MCF 10A (cell line): Measurements from ENCODE around the gene RPS14. TPM values are rescaled to one million over a fixed set of nuclear protein-coding genes. Genes with fewer than 3 reads are reported as not detected.

Experiments
- BruUV-seq: library from RNA; stranded (reverse); fragments of 400-500 nt; replicated peaks from 2 replicates; lab custom pipeline; 2021; lab: Mats Ljungman, UMichigan
- CTCF ChIA-PET: fragments of 300-600 bp; sonication (Branson Sonifier 250); formaldehyde crosslinking; extraction: SDS; loops from one replicate; lab custom pipeline; 2021; ENCODE audit warnings: antibody characterized with exemption, inconsistent platforms; lab: Yijun Ruan, JAX
- POLR2A ChIA-PET: fragments of 300-600, 350-650 bp; sonication (Branson Sonifier 250); formaldehyde crosslinking; extraction: SDS; loops from one replicate; lab custom pipeline; 2020; ENCODE audit warnings: antibody characterized with exemption, inconsistent platforms; lab: Yijun Ruan, JAX
- DNase-seq: peaks from one replicate; pipeline ENCODE4 v3.0.0-alpha.2; 2018; ENCODE audit not compliant: unreplicated experiment
- H3K27ac Mint-ChIP-seq: one replicate; pipeline ENCODE4 v1.8.0; 2022; ENCODE audit warnings: mild to moderate bottlenecking, low read depth, mixed read lengths; ENCODE audit not compliant: unreplicated experiment
- H3K27me3 Mint-ChIP-seq: one replicate; pipeline ENCODE4 v1.8.0; 2022; ENCODE audit warnings: mixed read lengths; ENCODE audit not compliant: insufficient read depth, unreplicated experiment
- H3K36me3 Mint-ChIP-seq: one replicate; pipeline ENCODE4 v1.8.0; 2022; ENCODE audit warnings: mild to moderate bottlenecking, moderate library complexity, mixed read lengths; ENCODE audit not compliant: insufficient read depth, unreplicated experiment
- H3K4me1 Mint-ChIP-seq: one replicate; pipeline ENCODE4 v1.8.0; 2022; ENCODE audit warnings: mixed read lengths; ENCODE audit not compliant: insufficient read depth, unreplicated experiment
- H3K4me3 Mint-ChIP-seq: one replicate; pipeline ENCODE4 v1.8.0; 2022; ENCODE audit warnings: mild to moderate bottlenecking, moderate library complexity, mixed read lengths; ENCODE audit not compliant: unreplicated experiment
- H3K9me3 Mint-ChIP-seq: one replicate; pipeline ENCODE4 v1.8.0; 2022; ENCODE audit warnings: mixed read lengths; ENCODE audit not compliant: unreplicated experiment
- intact Hi-C: fragments of 100-400 bp; cut with micrococcal nuclease; formaldehyde crosslinking; loops from 2 replicates; pipeline ENCODE4 v1.14.1; 2022
- total RNA-seq: library from RNA; stranded (reverse); gene quantifications from 2 replicates; pipeline ENCODE4 v1.2.3, GENCODE V29; 2022
- TF ChIP-seq, protein P1 (sequence below): fragments of 200-600 bp; IDR thresholded peaks from one replicate; pipeline ENCODE4 v1.8.0; 2022; ENCODE audit warnings: antibody characterized with exemption, mild to moderate bottlenecking; ENCODE audit not compliant: unreplicated experiment

Gene RPS14
- total RNA-seq, 1 experiment from 2014 or later, result 5,481 TPM

DNA sequence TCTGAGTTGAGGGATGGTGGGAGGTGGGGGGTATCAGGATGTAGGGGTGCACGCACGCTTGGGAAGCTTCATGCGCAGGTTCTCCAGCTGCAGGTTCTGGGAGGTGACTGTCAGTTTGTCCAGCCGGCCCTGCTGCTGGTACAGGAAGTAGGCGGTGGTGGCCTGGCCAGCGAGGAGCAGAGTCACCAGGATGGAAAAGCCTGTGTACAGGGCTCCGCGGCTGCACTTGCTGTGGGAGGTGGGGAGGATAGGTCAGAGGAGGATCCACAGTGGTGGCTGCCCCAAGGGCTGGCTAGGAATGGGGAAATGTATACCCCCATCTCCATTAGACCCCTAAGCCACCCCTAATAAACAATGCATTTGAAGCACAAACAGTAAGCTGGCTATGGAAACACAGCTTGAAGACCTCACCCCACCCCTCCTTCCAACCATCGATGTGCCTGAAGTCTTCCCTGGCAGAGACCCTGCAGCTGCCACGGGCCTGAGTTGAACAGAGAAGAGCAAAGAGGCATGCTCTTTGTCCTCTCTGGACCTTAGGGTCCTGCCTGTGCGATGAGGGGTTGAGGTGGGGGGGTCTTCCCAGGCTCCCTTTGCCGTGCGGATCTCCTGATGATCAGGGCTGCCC, 42.3 kb downstream of the RPS14 start:
- H3K4me1 Mint-ChIP-seq, result peaks cover 9% of the 10 kb centered on the region
- CTCF ChIA-PET, result interaction anchor here (1.6 to 2.1 kb wide), 2 partner anchors 9 to 254 kb away, joined by 5 to 7 read pairs; no protein-coding TSS in a partner anchor
- H3K36me3 Mint-ChIP-seq, result no peaks in the 10 kb centered on the region
- TF ChIP-seq, protein P1, sequence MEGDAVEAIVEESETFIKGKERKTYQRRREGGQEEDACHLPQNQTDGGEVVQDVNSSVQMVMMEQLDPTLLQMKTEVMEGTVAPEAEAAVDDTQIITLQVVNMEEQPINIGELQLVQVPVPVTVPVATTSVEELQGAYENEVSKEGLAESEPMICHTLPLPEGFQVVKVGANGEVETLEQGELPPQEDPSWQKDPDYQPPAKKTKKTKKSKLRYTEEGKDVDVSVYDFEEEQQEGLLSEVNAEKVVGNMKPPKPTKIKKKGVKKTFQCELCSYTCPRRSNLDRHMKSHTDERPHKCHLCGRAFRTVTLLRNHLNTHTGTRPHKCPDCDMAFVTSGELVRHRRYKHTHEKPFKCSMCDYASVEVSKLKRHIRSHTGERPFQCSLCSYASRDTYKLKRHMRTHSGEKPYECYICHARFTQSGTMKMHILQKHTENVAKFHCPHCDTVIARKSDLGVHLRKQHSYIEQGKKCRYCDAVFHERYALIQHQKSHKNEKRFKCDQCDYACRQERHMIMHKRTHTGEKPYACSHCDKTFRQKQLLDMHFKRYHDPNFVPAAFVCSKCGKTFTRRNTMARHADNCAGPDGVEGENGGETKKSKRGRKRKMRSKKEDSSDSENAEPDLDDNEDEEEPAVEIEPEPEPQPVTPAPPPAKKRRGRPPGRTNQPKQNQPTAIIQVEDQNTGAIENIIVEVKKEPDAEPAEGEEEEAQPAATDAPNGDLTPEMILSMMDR, result no peak
- intact Hi-C loops, result no loop called here
- BruUV-seq, result no TSS peak
- no peak overlapping the region for H3K4me3 Mint-ChIP-seq
- H3K27ac Mint-ChIP-seq, result no peak overlapping the region
- POLR2A ChIA-PET, result interaction anchor here (0.6 kb wide), 2 partner anchors 368 to 558 kb away, joined by 3 read pairs; no protein-coding TSS in a partner anchor
- DNase-seq, result no peak
- H3K9me3 Mint-ChIP-seq, result no peaks in the 10 kb centered on the region
- H3K27me3 Mint-ChIP-seq, result no peaks in the 10 kb centered on the region

DNA sequence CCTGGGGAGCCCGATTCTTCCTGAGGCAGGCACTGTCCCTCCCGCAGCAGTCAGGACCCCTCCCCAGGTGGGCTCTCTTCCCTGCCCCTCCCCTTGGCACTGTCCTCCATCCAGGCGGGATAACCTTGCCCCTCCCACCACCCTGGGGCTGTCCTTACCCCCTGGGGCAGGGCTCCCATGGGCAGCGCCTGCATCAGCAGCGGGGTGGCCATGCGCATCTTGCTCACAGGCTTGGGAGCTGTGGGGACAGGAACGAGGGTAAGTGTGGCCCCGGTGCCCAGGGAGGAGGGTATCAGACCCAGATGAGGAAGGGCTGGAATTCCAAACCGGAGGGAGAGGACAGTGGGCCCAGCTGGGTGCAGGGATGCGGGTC, 42.8 kb downstream of the RPS14 start:
- Mint-ChIP-seq H3K9me3 (no peaks in the 10 kb centered on the region), H3K4me3 (no peak overlapping the region), H3K27me3 (no peaks in the 10 kb centered on the region), H3K4me1 (peaks cover 9% of the 10 kb centered on the region), H3K27ac (no peak overlapping the region), H3K36me3 (no peaks in the 10 kb centered on the region)
- POLR2A ChIA-PET, result interaction anchor here (0.6 kb wide), 2 partner anchors 369 to 557 kb away, joined by 3 read pairs; no protein-coding TSS in a partner anchor
- intact Hi-C loops, result no loop called here
- no peak for DNase-seq
- BruUV-seq, result no TSS peak
- TF ChIP-seq, protein P1, result no peak
- CTCF ChIA-PET, result interaction anchor here (0.6 to 2.1 kb wide), 3 partner anchors 9 to 253 kb away, joined by 3 to 7 read pairs (median 5); no protein-coding TSS in a partner anchor

DNA sequence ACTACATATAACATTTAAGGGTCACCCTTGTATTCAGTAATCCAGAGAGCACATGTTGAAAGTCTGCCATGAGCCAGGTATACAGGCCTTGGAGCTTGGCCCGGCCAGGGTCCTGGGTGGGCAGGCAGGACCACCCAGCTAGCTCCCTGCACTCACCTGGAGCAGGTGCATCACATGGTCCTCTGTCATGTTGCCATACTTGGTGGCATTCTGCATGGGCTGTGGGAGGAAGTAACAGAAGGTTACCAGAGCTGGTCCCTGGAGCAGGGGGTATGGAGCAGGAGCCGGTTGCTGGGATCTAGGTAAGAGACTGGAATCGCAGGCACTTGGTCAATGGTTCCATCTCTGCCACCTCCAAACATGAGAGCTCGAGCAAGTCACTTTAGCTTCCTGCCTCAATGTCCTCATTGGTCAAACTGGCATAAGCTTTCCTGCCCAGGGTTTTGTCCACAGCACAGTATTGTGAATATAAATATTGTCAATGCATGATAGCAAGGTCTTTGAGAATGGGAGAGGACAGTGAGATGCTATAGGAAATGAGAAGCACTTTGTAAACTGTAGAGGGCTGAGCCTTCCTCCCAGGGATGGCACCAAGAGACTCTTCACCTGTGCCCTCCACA, 43.3 kb downstream of the RPS14 start:
- Mint-ChIP-seq H3K9me3 (no peaks in the 10 kb centered on the region), H3K36me3 (peaks cover 3% of the 10 kb centered on the region), H3K27me3 (no peaks in the 10 kb centered on the region), H3K4me1 (peaks cover 9% of the 10 kb centered on the region), H3K4me3 (no peak overlapping the region), H3K27ac (no peak overlapping the region)
- CTCF ChIA-PET, result interaction anchor here (0.6 to 2.1 kb wide), 5 partner anchors 8 to 351 kb away, joined by 3 to 7 read pairs (median 3); no protein-coding TSS in a partner anchor
- no TSS peak for BruUV-seq
- TF ChIP-seq, protein P1, result no peak
- no peak for DNase-seq
- intact Hi-C loops, result no loop called here
- POLR2A ChIA-PET, result interaction anchor here (0.6 to 1.0 kb wide), 3 partner anchors 36 to 557 kb away, joined by 3 to 4 read pairs (median 3); no protein-coding TSS in a partner anchor
